CD14-positive monocyte (primary cell): ENCODE data around the gene LANCL1. TPM values are rescaled to one million over a fixed set of nuclear protein-coding genes. Genes with fewer than 3 reads are reported as not detected.

Source experiments
- DNase-seq, 3 donors: peaks; one replicate each; pipeline ENCODE4 v3.0.0-alpha.2; 2011 to 2022
- H2AFZ ChIP-seq: 2 replicates; pipeline ENCODE4 v1.6.0; 2012; ENCODE audit warnings: mild to moderate bottlenecking, low read depth, low read length, inconsistent platforms; ENCODE audit not compliant: insufficient read depth, poor library complexity, severe bottlenecking
- H3K27ac ChIP-seq, 2 donors: 1 replicate in 1 of 2; 2 replicates in 1 of 2; pipeline ENCODE4 v1.5.1; 2012 to 2013; ENCODE audit warnings: low read length in 2 of 2, control low read depth in 1 of 2, inconsistent platforms in 1 of 2, low read depth in 1 of 2, mild to moderate bottlenecking in 1 of 2
- H3K27me3 ChIP-seq, 2 donors: one replicate each; pipeline versions ENCODE4 v1.6.0 to v1.6.1; 2011 to 2013; ENCODE audit warnings: low read length in 2 of 2; ENCODE audit not compliant: control insufficient read depth in 2 of 2, insufficient read depth in 2 of 2
- H3K36me3 ChIP-seq, 2 donors: replicated peaks in 1 of 2; 1 replicate in 1 of 2; 2 replicates in 1 of 2; pipeline versions ENCODE4 v1.5.1 to v1.6.1; 2012 to 2013; ENCODE audit warnings: low read length in 2 of 2, control low read depth in 1 of 2, inconsistent platforms in 1 of 2, mild to moderate bottlenecking in 1 of 2; ENCODE audit not compliant: insufficient read depth in 2 of 2, control insufficient read depth in 1 of 2
- H3K4me1 ChIP-seq, 2 donors: 1 replicate in 1 of 2; 2 replicates in 1 of 2; pipeline versions ENCODE4 v1.5.1 to v1.6.1; 2012 to 2013; ENCODE audit warnings: low read length in 2 of 2, control low read depth in 1 of 2, inconsistent platforms in 1 of 2, mild to moderate bottlenecking in 1 of 2, moderate library complexity in 1 of 2; ENCODE audit not compliant: insufficient read depth in 2 of 2, control insufficient read depth in 1 of 2
- H3K4me2 ChIP-seq: replicated peaks from 2 replicates; pipeline ENCODE3; 2012; ENCODE audit warnings: low read length, moderate library complexity, mild to moderate bottlenecking; ENCODE audit not compliant: poor library complexity, severe bottlenecking; ENCODE audit errors: extremely low read depth
- H3K4me3 ChIP-seq, 3 experiments: fragments of 200-600 bp in 1 of 3; sonication (generic) in 1 of 3; replicated peaks in 1 of 3; 1 replicate in 2 of 3; 2 replicates in 1 of 3; pipeline ENCODE4 v1.5.1; 2011 to 2013; ENCODE audit warnings: low read length in 3 of 3, mild to moderate bottlenecking in 3 of 3, control low read depth in 2 of 3, low read depth in 2 of 3, inconsistent platforms in 1 of 3, moderate library complexity in 1 of 3
- H3K79me2 ChIP-seq: 2 replicates; pipeline ENCODE4 v1.6.0; 2012; ENCODE audit warnings: mild to moderate bottlenecking, control low read depth, inconsistent platforms, low read length, moderate library complexity; ENCODE audit not compliant: insufficient read depth
- H3K9ac ChIP-seq: 2 replicates; pipeline ENCODE4 v1.6.0; 2017; ENCODE audit warnings: low read length, mild to moderate bottlenecking; ENCODE audit not compliant: insufficient read depth, poor library complexity, severe bottlenecking
- H3K9me3 ChIP-seq, 2 donors: replicated peaks in 1 of 2; 1 replicate in 1 of 2; 2 replicates in 1 of 2; pipeline versions ENCODE4 v1.5.1 to v1.6.1; 2012 to 2013; ENCODE audit warnings: low read length in 2 of 2, control low read depth in 1 of 2; ENCODE audit not compliant: control insufficient read depth in 1 of 2, insufficient read depth in 1 of 2
- H4K20me1 ChIP-seq: 2 replicates; pipeline ENCODE4 v1.6.0; 2012; ENCODE audit warnings: mild to moderate bottlenecking, low read length, control low read depth, moderate library complexity; ENCODE audit not compliant: insufficient read depth
- H3K27ac Mint-ChIP-seq, 7 donors: one replicate each; pipeline ENCODE4 v1.8.0; 2020; ENCODE audit warnings: mild to moderate bottlenecking in 7 of 7, mixed read lengths in 7 of 7, moderate library complexity in 6 of 7, inconsistent platforms in 2 of 7
- H3K27me3 Mint-ChIP-seq, 3 donors: one replicate each; pipeline ENCODE4 v1.8.0; 2021 to 2022; ENCODE audit warnings: low read depth in 3 of 3, mild to moderate bottlenecking in 3 of 3, mixed read lengths in 3 of 3, moderate library complexity in 3 of 3, inconsistent platforms in 1 of 3
- H3K36me3 Mint-ChIP-seq, 2 donors: one replicate each; pipeline ENCODE4 v1.8.0; 2020; ENCODE audit warnings: mixed read lengths in 2 of 2, inconsistent platforms in 1 of 2, mild to moderate bottlenecking in 1 of 2
- H3K4me1 Mint-ChIP-seq: one replicate; pipeline ENCODE4 v1.8.0; 2020; ENCODE audit warnings: mild to moderate bottlenecking, mixed read lengths
- H3K4me3 Mint-ChIP-seq, 2 donors: one replicate each; pipeline ENCODE4 v1.8.0; 2020; ENCODE audit warnings: mild to moderate bottlenecking in 2 of 2, mixed read lengths in 2 of 2, moderate library complexity in 1 of 2
- H3K9me3 Mint-ChIP-seq, 7 donors: one replicate each; pipeline ENCODE4 v1.8.0; 2020 to 2022; ENCODE audit warnings: mixed read lengths in 7 of 7, mild to moderate bottlenecking in 6 of 7, moderate library complexity in 6 of 7, inconsistent platforms in 2 of 7
- CTCF ChIP-seq: fragments of 200-600 bp; IDR thresholded peaks from one replicate; pipeline ENCODE4 v1.8.0; 2022; ENCODE audit warnings: antibody characterized with exemption, mild to moderate bottlenecking
- WGBS: methylation state at CpG from one replicate; pipeline ENCODE4 v1.1.5; 2013; ENCODE audit warnings: missing lambda C conversion rate; ENCODE audit not compliant: insufficient coverage; 5-methylcytosine and 5-hydroxymethylcytosine counted together
- intact Hi-C, 2 donors: fragments of 100-400 bp; cut with micrococcal nuclease; formaldehyde crosslinking; loops; one replicate each; pipeline versions ENCODE4 v1.15.0 to v1.15.1; 2023
- polyA plus RNA-seq, 3 donors: library from polyadenylated mRNA; depleted of rRNA in 1 of 3; unstranded in 2 of 3; stranded (reverse) in 1 of 3; fragments of 300-500 nt in 2 of 3; fragments of >200 nt in 1 of 3; fragmentation: Illumina TruSeq in 2 of 3; gene quantifications; 1 replicate in 2 of 3; 2 replicates in 1 of 3; pipeline ENCODE4 v1.2.3, GENCODE V29; 2012 to 2021

The LANCL1 gene
- polyA plus RNA-seq, 3 donors, result 4.8 to 11.1 (median 6.1) TPM

- intact Hi-C loops, result no loop called here
- H3K36me3 ChIP-seq, result no peaks in the 10 kb centered on the region
- Mint-ChIP-seq H3K36me3 (no peaks in the 10 kb centered on the region), H3K4me1 (no peaks in the 10 kb centered on the region), H3K27ac (no peak overlapping the region), H3K27me3 (peaks cover 0 to 2% (median 0%) of the 10 kb centered on the region in 3 donors), H3K4me3 (no peak overlapping the region), H3K9me3 (peaks cover 0 to 7% (median 0%) of the 10 kb centered on the region in 7 donors)
- no peak for TF ChIP-seq CTCF
- H4K20me1 ChIP-seq, result no peaks in the 10 kb centered on the region
- no peaks in the 10 kb centered on the region for H3K79me2 ChIP-seq
- no peak overlapping the region for H3K9ac ChIP-seq
- no peak overlapping the region for H3K4me2 ChIP-seq
- no CpG with 5 or more reads among the region's 1 CpG for WGBS
- no peak overlapping the region for H3K4me3 ChIP-seq
- H3K27ac ChIP-seq, result no peak overlapping the region
- no peak overlapping the region for H2AFZ ChIP-seq
- DNase-seq, result no peak
- H3K4me1 ChIP-seq, result no peaks in the 10 kb centered on the region
- no peaks in the 10 kb centered on the region for H3K9me3 ChIP-seq
- no peaks in the 10 kb centered on the region for H3K27me3 ChIP-seq
Observed at GRCh38 chr2:210412660-210413059, 63.9 kb downstream of the LANCL1 start.

- WGBS, result no CpG with 5 or more reads among the region's 1 CpG
Observed at GRCh38 chr2:210410542-210410941, 66.0 kb downstream of the LANCL1 start.

More at GRCh38 chr2:210410542-210410941, 66.0 kb downstream of the LANCL1 start:
- TF ChIP-seq CTCF, result no peak
- Histone ChIP-seq H3K9me3 (no peaks in the 10 kb centered on the region), H3K79me2 (no peaks in the 10 kb centered on the region), H3K36me3 (no peaks in the 10 kb centered on the region), H2AFZ (no peak overlapping the region), H4K20me1 (no peaks in the 10 kb centered on the region), H3K4me1 (no peaks in the 10 kb centered on the region), H3K27me3 (no peaks in the 10 kb centered on the region), H3K27ac (no peak overlapping the region), H3K4me3 (no peak overlapping the region), H3K9ac (no peak overlapping the region), H3K4me2 (no peak overlapping the region)
- peaks cover 0 to 7% (median 2%) of the 10 kb centered on the region in 7 donors for H3K9me3 Mint-ChIP-seq
- H3K27me3 Mint-ChIP-seq, result no peaks in the 10 kb centered on the region
- H3K4me1 Mint-ChIP-seq, result no peaks in the 10 kb centered on the region
- no peak overlapping the region for H3K27ac Mint-ChIP-seq
- H3K36me3 Mint-ChIP-seq, result no peaks in the 10 kb centered on the region
- intact Hi-C loops, result no loop called here
- no peak overlapping the region for H3K4me3 Mint-ChIP-seq
- no peak for DNase-seq
